Measurements from ENCODE around the gene EFHD1. TPM values are rescaled to one million over a fixed set of nuclear protein-coding genes. Genes with fewer than 3 reads are reported as not detected.
"Not testable (repeated sequence)": the region's sequence is repeated elsewhere in the genome, so short reads cannot be mapped to it uniquely, and the experiment has no call there.

The EFHD1 gene
- total and polyA plus RNA-seq, 4 donors, result 85.8 to 236 (median 140) TPM

GRCh38 chr2:232672588-232672987, 39.2 kb downstream of the EFHD1 start:
- H3K36me3 ChIP-seq (ENCODE audit: control insufficient read depth in 1 of 2, insufficient read depth in 2 of 2, low read length in 1 of 2), result peaks cover 10 to 30% of the 10 kb centered on the region in 2 donors
- H3K27ac ChIP-seq (ENCODE audit: low read depth in 1 of 2, low read length in 2 of 2), result peak overlapping the region in 1 of 2 donors; percentile 66
- intact Hi-C loops (cut with DNase I), result no loop called here

GRCh38 chr2:232674491-232674890, 41.1 kb downstream of the EFHD1 start:
- Histone ChIP-seq H3K27ac (ENCODE audit: low read depth in 1 of 2, low read length in 2 of 2) (no peak overlapping the region), H3K9me3 (ENCODE audit: control insufficient read depth, low read length) (no peaks in the 10 kb centered on the region), H3K4me3 (ENCODE audit: low read length in 2 of 2) (no peak overlapping the region), H3K4me1 (ENCODE audit: control insufficient read depth in 1 of 2, insufficient read depth in 2 of 2, low read length in 2 of 2) (no peaks in the 10 kb centered on the region), H3K36me3 (ENCODE audit: control insufficient read depth in 1 of 2, insufficient read depth in 2 of 2, low read length in 1 of 2) (peaks cover 10 to 30% of the 10 kb centered on the region in 2 donors), H3K27me3 (ENCODE audit: control insufficient read depth in 1 of 2, insufficient read depth in 2 of 2, low read length in 1 of 2) (no peaks in the 10 kb centered on the region)
- WGBS, 2 donors, result 55 to 72% methylated on average over 6 of the region's 6 CpGs
- intact Hi-C loops (cut with DNase I), result no loop called here
- DNase-seq (no peak), ATAC-seq (ENCODE audit: low FRiP score) (no peak)

More at GRCh38 chr2:232672588-232672987, 39.2 kb downstream of the EFHD1 start:
- no peak overlapping the region for H3K4me3 ChIP-seq (ENCODE audit: low read length in 2 of 2)
- H3K9me3 ChIP-seq (ENCODE audit: control insufficient read depth, low read length), result no peaks in the 10 kb centered on the region
- peak; percentile 19 for ATAC-seq (ENCODE audit: low FRiP score)
- DNase-seq, result no peak
- no peaks in the 10 kb centered on the region for H3K4me1 ChIP-seq (ENCODE audit: control insufficient read depth in 1 of 2, insufficient read depth in 2 of 2, low read length in 2 of 2)
- WGBS, 2 donors, result 20 to 30% methylated on average over 1 of the region's 1 CpG
- no peaks in the 10 kb centered on the region for H3K27me3 ChIP-seq (ENCODE audit: control insufficient read depth in 1 of 2, insufficient read depth in 2 of 2, low read length in 1 of 2)

- intact Hi-C loops (cut with DNase I), result no loop called here
- H3K4me1 ChIP-seq (ENCODE audit: control insufficient read depth in 1 of 2, insufficient read depth in 2 of 2, low read length in 2 of 2), result no peaks in the 10 kb centered on the region
- ATAC-seq (ENCODE audit: low FRiP score) (no peak), DNase-seq (no peak)
- no peak overlapping the region for H3K27ac ChIP-seq (ENCODE audit: low read depth in 1 of 2, low read length in 2 of 2)
- H3K4me3 ChIP-seq (ENCODE audit: low read length in 2 of 2), result no peak overlapping the region
- peaks cover 10 to 30% of the 10 kb centered on the region in 2 donors for H3K36me3 ChIP-seq (ENCODE audit: control insufficient read depth in 1 of 2, insufficient read depth in 2 of 2, low read length in 1 of 2)
- H3K9me3 ChIP-seq (ENCODE audit: control insufficient read depth, low read length), result no peaks in the 10 kb centered on the region
- no peaks in the 10 kb centered on the region for H3K27me3 ChIP-seq (ENCODE audit: control insufficient read depth in 1 of 2, insufficient read depth in 2 of 2, low read length in 1 of 2)
- 88 to 91% methylated on average over 10 of the region's 10 CpGs for WGBS, 2 donors
Measured at GRCh38 chr2:232675381-232675780, 42.0 kb downstream of the EFHD1 start.

GRCh38 chr2:232680006-232680405, 46.6 kb downstream of the EFHD1 start:
- intact Hi-C loops (cut with DNase I), result no loop called here
- ATAC-seq (ENCODE audit: low FRiP score) (no peak), DNase-seq (no peak)
- no peaks in the 10 kb centered on the region for H3K4me1 ChIP-seq (ENCODE audit: control insufficient read depth in 1 of 2, insufficient read depth in 2 of 2, low read length in 2 of 2)
- H3K27ac ChIP-seq (ENCODE audit: low read depth in 1 of 2, low read length in 2 of 2), result no peak overlapping the region
- no peaks in the 10 kb centered on the region for H3K9me3 ChIP-seq (ENCODE audit: control insufficient read depth, low read length)
- no peaks in the 10 kb centered on the region for H3K27me3 ChIP-seq (ENCODE audit: control insufficient read depth in 1 of 2, insufficient read depth in 2 of 2, low read length in 1 of 2)
- 91% methylated on average over 7 of the region's 7 CpGs for WGBS, 2 donors
- H3K4me3 ChIP-seq (ENCODE audit: low read length in 2 of 2), result no peak overlapping the region
- H3K36me3 ChIP-seq (ENCODE audit: control insufficient read depth in 1 of 2, insufficient read depth in 2 of 2, low read length in 1 of 2), result peaks cover 8 to 20% of the 10 kb centered on the region in 2 donors

- Histone ChIP-seq H3K4me1 (ENCODE audit: control insufficient read depth in 1 of 2, insufficient read depth in 2 of 2, low read length in 2 of 2) (no peaks in the 10 kb centered on the region), H3K36me3 (ENCODE audit: control insufficient read depth in 1 of 2, insufficient read depth in 2 of 2, low read length in 1 of 2) (peaks cover 5 to 13% of the 10 kb centered on the region in 2 donors), H3K9me3 (ENCODE audit: control insufficient read depth, low read length) (no peaks in the 10 kb centered on the region), H3K4me3 (ENCODE audit: low read length in 2 of 2) (no peak overlapping the region), H3K27me3 (ENCODE audit: control insufficient read depth in 1 of 2, insufficient read depth in 2 of 2, low read length in 1 of 2) (no peaks in the 10 kb centered on the region), H3K27ac (ENCODE audit: low read depth in 1 of 2, low read length in 2 of 2) (no peak overlapping the region)
- intact Hi-C loops (cut with DNase I), result no loop called here
- DNase-seq (no peak), ATAC-seq (ENCODE audit: low FRiP score) (no peak)
- 82 to 88% methylated on average over 10 of the region's 10 CpGs for WGBS, 2 donors
Measured at GRCh38 chr2:232681527-232681926, 48.1 kb downstream of the EFHD1 start.

- no peaks in the 10 kb centered on the region for H3K27me3 ChIP-seq (ENCODE audit: control insufficient read depth in 1 of 2, insufficient read depth in 2 of 2, low read length in 1 of 2)
- WGBS, 2 donors, result 38 to 48% methylated on average over 1 of the region's 1 CpG
- ATAC-seq (ENCODE audit: low FRiP score) (no peak), DNase-seq (no peak)
- peaks cover 0 to 6% of the 10 kb centered on the region in 2 donors for H3K36me3 ChIP-seq (ENCODE audit: control insufficient read depth in 1 of 2, insufficient read depth in 2 of 2, low read length in 1 of 2)
- H3K27ac ChIP-seq (ENCODE audit: low read depth in 1 of 2, low read length in 2 of 2), result no peak overlapping the region
- H3K4me3 ChIP-seq (ENCODE audit: low read length in 2 of 2), result no peak overlapping the region
- H3K9me3 ChIP-seq (ENCODE audit: control insufficient read depth, low read length), result no peaks in the 10 kb centered on the region
- intact Hi-C loops (cut with DNase I), result no loop called here
- no peaks in the 10 kb centered on the region for H3K4me1 ChIP-seq (ENCODE audit: control insufficient read depth in 1 of 2, insufficient read depth in 2 of 2, low read length in 2 of 2)
Measured at GRCh38 chr2:232683368-232683767, 50.0 kb downstream of the EFHD1 start.

GRCh38 chr2:232685391-232685790, 52.0 kb downstream of the EFHD1 start:
- intact Hi-C loops (cut with DNase I); H3K4me1 ChIP-seq (ENCODE audit: control insufficient read depth in 1 of 2, insufficient read depth in 2 of 2, low read length in 2 of 2); H3K4me3 ChIP-seq (ENCODE audit: low read length in 2 of 2); H3K9me3 ChIP-seq (ENCODE audit: control insufficient read depth, low read length); ATAC-seq (ENCODE audit: low FRiP score); H3K36me3 ChIP-seq (ENCODE audit: control insufficient read depth in 1 of 2, insufficient read depth in 2 of 2, low read length in 1 of 2); H3K27me3 ChIP-seq (ENCODE audit: control insufficient read depth in 1 of 2, insufficient read depth in 2 of 2, low read length in 1 of 2); DNase-seq; H3K27ac ChIP-seq (ENCODE audit: low read depth in 1 of 2, low read length in 2 of 2): not testable (repeated sequence)
- WGBS, 2 donors, result 92 to 94% methylated on average over 6 of the region's 6 CpGs

- no peaks in the 10 kb centered on the region for H3K36me3 ChIP-seq (ENCODE audit: control insufficient read depth in 1 of 2, insufficient read depth in 2 of 2, low read length in 1 of 2)
- intact Hi-C loops (cut with DNase I), result no loop called here
- no peak overlapping the region for H3K4me3 ChIP-seq (ENCODE audit: low read length in 2 of 2)
- WGBS, 2 donors, result 81% methylated on average over 11 of the region's 11 CpGs
- H3K4me1 ChIP-seq (ENCODE audit: control insufficient read depth in 1 of 2, insufficient read depth in 2 of 2, low read length in 2 of 2), result no peaks in the 10 kb centered on the region
- H3K9me3 ChIP-seq (ENCODE audit: control insufficient read depth, low read length), result no peaks in the 10 kb centered on the region
- no peak overlapping the region for H3K27ac ChIP-seq (ENCODE audit: low read depth in 1 of 2, low read length in 2 of 2)
- no peak for ATAC-seq (ENCODE audit: low FRiP score)
- DNase-seq, result no peak
- H3K27me3 ChIP-seq (ENCODE audit: control insufficient read depth in 1 of 2, insufficient read depth in 2 of 2, low read length in 1 of 2), result no peaks in the 10 kb centered on the region
Measured at GRCh38 chr2:232687382-232688160, 54.2 kb downstream of the EFHD1 start.

GRCh38 chr2:232688201-232688600, 54.8 kb downstream of the EFHD1 start:
- Histone ChIP-seq H3K27me3 (ENCODE audit: control insufficient read depth in 1 of 2, insufficient read depth in 2 of 2, low read length in 1 of 2) (no peaks in the 10 kb centered on the region), H3K9me3 (ENCODE audit: control insufficient read depth, low read length) (no peaks in the 10 kb centered on the region), H3K4me3 (ENCODE audit: low read length in 2 of 2) (no peak overlapping the region), H3K27ac (ENCODE audit: low read depth in 1 of 2, low read length in 2 of 2) (no peak overlapping the region), H3K36me3 (ENCODE audit: control insufficient read depth in 1 of 2, insufficient read depth in 2 of 2, low read length in 1 of 2) (no peaks in the 10 kb centered on the region), H3K4me1 (ENCODE audit: control insufficient read depth in 1 of 2, insufficient read depth in 2 of 2, low read length in 2 of 2) (no peaks in the 10 kb centered on the region)
- intact Hi-C loops (cut with DNase I), result no loop called here
- DNase-seq, result no peak
- WGBS, 2 donors, result 94 to 96% methylated on average over 7 of the region's 7 CpGs
- no peak for ATAC-seq (ENCODE audit: low FRiP score)

All from aorta (tissue), 5 donors.